Prostate gland (tissue), 2 donors: ENCODE measurements around the gene HSF5.
"Not testable (repeated sequence)": the region's sequence is repeated elsewhere in the genome, so short reads cannot be mapped to it uniquely, and the experiment has no call there.

ENCODE experiments used
- CTCF ChIP-seq, 4 experiments: fragments of 200-600 bp in 2 of 4; fragments of 450-650 bp in 2 of 4; sonication (generic) in 2 of 4; IDR thresholded peaks; 1 replicate in 3 of 4; 2 replicates in 1 of 4; pipeline ENCODE4 v1.5.1; 2016 to 2019; ENCODE audit warnings: antibody characterized with exemption in 4 of 4, mild to moderate bottlenecking in 2 of 4, moderate library complexity in 2 of 4
- POLR2A ChIP-seq: fragments of 450-650 bp; IDR thresholded peaks from one replicate; pipeline ENCODE4 v1.6.1; 2016; ENCODE audit warnings: antibody characterized with exemption, mild to moderate bottlenecking
- POLR2AphosphoS5 ChIP-seq: sonication (generic); formaldehyde crosslinking; IDR thresholded peaks from one replicate; pipeline ENCODE4 v1.6.1; 2017; ENCODE audit warnings: antibody characterized with exemption

DNA sequence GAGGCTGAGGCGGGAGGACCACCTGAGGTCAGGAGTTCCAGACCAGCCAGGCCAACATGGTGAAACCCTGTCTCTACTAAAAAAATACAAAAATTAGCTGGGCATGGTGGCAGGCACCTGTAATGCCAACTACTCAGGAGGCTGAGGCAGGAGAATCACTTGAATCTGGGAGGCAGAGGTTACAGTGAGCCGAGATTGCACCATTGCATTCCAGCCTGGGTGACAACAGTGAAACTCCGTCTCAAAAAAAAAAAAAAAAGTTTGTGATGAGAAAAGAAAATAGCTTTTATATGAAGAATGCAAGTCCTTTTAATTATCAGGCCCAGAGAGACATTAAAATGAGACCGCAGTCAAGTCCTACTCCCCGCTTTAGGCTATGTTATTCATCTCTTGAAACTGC lies 90.8 kb downstream of the HSF5 start:
- TF ChIP-seq CTCF (IDR thresholded peaks at IDR 0.05); POLR2A; POLR2AphosphoS5: not testable (repeated sequence)
